Measurements from ENCODE around the gene ZBTB20.
"Not testable (repeated sequence)": the region's sequence is repeated elsewhere in the genome, so short reads cannot be mapped to it uniquely, and the experiment has no call there.

ZBTB20 gene

DNA sequence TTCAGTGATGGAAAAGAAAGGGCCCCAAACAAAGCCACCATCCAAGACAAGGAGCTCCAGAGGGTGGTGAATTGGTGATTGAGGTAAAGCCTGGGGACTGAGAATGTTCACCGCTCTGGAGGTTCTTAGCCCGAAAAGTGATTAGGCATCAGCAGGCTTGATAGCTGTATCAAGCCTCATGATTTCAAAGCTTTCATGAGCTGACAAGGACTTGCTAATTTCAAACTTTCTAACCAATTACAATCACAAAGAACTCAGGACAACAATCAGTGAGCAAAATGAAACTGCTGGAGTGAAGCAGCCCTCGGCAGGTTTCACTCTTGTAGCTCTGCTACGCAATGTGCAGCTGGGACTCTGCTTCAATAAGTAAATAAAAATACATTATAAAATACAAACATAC is 461.9 kb downstream of the ZBTB20 start:
- no peak overlapping the region for H3K4me3 ChIP-seq (ENCODE audit: low read length)
- TF ChIP-seq ZNF274 (IDR thresholded peaks at IDR 0.05; ENCODE audit: low read depth, low read length) = no peak

DNA sequence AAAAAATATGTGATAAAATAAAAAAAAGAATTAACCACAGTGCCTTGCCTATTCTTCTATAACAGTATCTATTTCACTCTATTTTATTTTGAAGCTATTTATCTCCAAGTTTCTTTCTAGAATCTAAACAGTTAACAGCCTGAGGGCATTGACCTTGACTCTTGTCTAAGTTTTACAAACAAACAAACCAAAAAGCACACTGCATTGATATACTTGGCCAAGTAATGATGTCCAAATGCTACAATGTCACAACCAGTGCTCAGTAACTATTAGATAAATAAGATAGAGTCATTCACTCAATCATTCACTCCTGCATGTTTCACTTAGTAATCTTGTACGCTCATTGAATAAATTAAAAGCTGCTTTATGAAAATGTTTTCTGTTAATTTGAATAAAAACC is 466.8 kb downstream of the ZBTB20 start:
- no peak overlapping the region for H3K4me3 ChIP-seq (ENCODE audit: low read length)
- no peak for TF ChIP-seq ZNF274 (IDR thresholded peaks at IDR 0.05; ENCODE audit: low read depth, low read length)

DNA sequence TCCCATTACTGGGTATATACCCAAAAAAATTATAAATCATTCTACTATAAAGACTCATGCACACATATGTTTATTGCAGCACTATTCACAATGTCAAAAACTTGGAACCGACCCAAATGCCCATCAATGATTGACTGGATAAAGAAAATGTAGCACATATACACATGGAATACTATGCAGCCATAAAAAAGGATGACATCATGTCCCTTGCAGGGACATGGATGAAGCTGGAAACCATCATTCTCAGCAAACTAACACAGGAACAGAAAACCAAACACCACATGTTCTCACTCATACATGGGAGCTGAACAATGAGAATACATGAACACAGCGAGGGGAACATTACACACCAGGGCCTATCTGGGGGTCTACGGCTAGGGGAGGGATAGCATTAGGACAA is 467.3 kb downstream of the ZBTB20 start:
- not testable (repeated sequence) for H3K4me3 ChIP-seq (ENCODE audit: low read length)

DNA sequence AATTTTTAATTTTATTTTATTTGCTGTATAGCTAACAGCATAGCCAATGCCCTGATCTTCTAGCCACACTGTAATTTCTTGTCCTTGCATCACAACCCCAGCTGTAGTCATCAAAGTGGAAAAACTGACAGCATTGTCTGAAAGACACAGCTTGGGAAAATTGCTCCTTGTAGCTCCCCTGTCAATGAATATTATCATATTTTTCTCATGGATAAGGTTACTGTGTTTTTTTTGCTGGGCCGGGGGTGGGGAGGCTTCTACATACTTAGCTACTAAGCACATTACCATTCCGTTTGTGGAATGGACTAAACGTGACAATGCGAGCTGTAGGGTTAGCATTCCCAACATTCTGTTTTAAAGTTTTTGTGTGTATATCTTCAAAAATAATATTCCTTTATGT is 472.0 kb downstream of the ZBTB20 start:
- TF ChIP-seq ZNF274 (IDR thresholded peaks at IDR 0.05; ENCODE audit: low read depth, low read length) = no peak
- no peak overlapping the region for H3K4me3 ChIP-seq (ENCODE audit: low read length)

DNA sequence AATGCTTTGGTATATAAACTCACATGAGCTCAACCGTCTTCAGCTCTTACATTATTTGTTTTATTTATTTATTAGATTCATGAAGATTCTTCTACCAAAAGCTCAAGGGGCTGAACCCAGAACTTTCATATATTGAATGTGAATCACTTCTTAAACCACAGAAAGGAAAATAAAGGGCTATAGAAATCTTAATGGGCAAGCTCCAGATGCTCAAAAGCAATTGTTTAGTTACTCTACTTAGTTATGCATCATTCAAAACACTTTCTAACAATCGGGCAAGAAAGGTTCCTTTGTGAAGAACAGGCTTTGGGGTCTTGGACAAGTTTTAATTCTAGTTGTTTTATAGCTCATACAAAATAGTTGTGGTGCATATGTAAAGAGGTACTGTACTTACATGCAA is 473.1 kb downstream of the ZBTB20 start:
- no peak for TF ChIP-seq ZNF274 (IDR thresholded peaks at IDR 0.05; ENCODE audit: low read depth, low read length)
- no peak overlapping the region for H3K4me3 ChIP-seq (ENCODE audit: low read length)

DNA sequence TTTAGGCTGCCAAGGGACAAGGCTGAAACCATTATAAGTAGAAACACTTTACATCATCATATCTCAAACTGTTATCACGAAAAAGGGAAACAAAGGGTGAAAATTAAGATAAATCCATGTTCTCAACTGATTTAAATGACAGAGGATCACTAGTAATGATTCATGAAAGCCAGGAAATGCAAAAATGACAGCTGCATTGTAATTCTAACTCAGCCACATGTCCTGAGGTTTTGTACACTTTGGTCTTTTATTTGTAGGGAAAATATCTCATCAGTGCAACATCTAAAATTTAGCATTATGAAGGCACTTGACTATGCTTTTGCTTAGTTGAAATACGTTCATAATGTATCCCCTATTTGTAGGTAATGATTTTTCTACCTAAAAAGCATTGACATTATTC is 473.6 kb downstream of the ZBTB20 start:
- no peak for TF ChIP-seq ZNF274 (IDR thresholded peaks at IDR 0.05; ENCODE audit: low read depth, low read length)
- H3K4me3 ChIP-seq (ENCODE audit: low read length) = no peak overlapping the region

DNA sequence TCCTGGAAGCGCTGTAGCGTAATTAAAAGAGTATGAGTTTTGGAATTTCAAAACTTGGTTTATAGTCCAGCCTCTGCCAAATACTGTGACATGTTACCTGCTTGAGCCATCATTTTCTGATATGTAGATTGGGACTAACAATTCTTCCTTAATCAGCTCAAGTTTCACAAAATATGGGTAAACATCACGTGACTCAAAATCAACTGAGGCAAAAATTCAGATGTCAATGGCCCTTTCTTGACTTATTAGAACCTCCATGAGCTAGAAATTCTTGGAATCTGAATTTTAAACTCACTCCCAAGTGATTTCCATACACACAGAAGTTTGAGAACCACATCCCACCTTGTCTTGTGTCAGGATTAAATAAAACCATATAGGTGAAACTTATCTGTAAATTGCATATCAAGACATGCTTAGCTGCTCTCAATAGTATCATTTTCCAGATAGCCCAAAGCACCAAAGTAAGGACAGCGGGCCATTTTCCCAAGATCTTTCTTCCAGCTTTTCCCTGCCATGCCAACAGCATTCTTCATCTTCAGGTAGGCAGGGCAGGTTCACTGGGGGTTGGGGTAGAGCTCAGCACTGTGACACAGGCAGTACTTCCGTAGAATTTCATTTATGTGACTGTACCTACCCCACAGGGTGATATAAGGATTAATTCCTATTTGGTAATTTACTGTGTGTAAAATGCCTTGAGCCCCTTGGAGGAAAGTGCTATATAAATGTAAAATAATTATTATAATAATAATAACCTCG is 474.2 kb downstream of the ZBTB20 start:
- TF ChIP-seq ZNF274 (IDR thresholded peaks at IDR 0.05; ENCODE audit: low read depth, low read length) = no peak

DNA sequence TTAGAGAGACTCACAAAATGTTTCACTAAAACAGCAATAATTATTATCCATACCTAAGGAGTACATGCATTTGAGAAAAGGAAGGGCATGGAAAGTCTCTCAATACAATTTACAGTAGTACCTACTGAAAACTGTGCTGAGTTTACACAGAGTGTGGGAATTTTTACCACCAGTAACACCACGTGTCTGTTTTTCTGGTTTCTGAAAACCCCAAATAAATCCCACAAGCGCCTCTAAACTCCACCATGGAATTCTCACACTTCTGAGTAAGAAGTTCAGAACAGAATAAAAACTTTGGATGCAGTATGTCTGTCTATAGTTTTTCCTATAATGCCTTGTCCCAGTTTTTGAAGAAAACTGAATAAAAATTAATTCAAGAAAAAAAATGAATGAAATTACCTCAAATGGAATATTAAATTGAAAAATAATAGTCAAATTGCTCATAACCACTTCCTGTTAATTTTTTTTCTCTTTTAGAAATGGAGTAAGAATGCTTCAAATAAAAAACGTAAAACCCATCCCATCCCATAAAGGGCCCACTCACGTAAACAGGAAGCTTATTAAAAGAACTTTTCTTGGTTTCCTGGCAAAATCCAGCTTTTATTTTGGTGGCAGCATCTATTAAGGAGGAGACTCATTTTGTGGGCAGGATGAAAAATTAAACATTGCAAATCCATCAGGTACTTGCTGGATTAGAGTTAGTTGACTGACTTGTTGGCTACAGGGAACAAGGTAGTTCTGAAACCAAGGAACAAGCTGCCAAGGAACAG is 475.2 kb downstream of the ZBTB20 start:
- H3K4me3 ChIP-seq (ENCODE audit: low read length) = no peak overlapping the region
- TF ChIP-seq ZNF274 (IDR thresholded peaks at IDR 0.05; ENCODE audit: low read depth, low read length) = no peak

More for the DNA sequence above, 474.2 kb downstream of the ZBTB20 start:
- no peak overlapping the region for H3K4me3 ChIP-seq (ENCODE audit: low read length)

DNA sequence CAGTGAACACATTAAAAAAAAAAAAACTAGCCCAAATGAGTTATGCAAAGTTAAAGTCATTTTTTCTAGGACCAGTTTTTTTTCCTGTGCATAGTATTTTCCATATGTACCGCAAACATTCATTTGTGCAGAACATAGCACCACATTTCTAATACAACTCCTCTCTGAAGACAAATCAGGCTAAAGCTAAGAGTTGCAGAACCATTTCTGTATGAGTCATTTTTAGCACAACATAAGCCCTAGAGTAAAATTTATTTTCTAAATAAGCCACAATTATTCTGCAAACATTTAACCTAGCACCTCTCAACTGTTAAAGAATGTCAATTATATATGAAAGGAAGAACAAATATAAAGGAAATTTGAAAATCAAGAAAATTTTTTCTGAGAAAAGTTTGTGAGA is 477.5 kb downstream of the ZBTB20 start:
- no peak overlapping the region for H3K4me3 ChIP-seq (ENCODE audit: low read length)
- no peak for TF ChIP-seq ZNF274 (IDR thresholded peaks at IDR 0.05; ENCODE audit: low read depth, low read length)

DNA sequence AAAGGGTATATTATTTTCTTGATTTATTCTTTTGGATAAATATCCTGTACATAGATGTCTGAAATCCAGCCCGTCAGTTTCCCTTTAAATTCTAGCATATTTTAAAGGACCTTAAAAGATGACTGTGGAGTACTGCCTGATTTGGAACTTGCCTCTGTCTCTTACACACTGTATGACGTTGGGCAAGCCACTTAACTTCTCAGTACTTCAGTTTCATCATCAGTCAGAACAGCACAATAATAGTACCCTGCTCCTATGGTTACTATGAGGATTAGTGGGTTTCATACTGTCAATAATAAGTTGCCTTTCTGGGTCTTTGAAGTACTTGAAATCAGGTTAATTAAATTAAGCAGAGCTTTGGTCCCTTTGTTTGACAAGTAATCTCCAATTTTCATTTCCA is 479.0 kb downstream of the ZBTB20 start:
- no peak for TF ChIP-seq ZNF274 (IDR thresholded peaks at IDR 0.05; ENCODE audit: low read depth, low read length)
- H3K4me3 ChIP-seq (ENCODE audit: low read length) = no peak overlapping the region

DNA sequence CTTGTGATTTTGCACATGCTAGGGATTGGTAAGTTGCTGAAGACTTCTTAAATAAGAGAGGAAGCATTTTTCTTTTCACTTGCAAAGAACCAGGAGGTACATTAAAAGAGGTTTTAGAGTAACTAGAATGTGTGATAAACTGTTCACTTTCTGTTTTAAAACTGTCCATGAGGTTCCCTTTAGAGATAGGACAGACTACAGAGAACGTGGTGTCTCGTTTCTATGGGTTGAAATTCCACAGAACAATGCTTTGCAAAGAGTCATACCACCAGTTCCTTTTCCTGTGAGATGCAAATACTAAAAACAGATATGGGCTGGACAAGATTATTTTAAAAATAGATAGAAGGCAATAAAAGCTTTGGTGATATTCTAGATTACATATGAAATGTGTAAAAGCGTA is 480.5 kb downstream of the ZBTB20 start:
- TF ChIP-seq ZNF274 (IDR thresholded peaks at IDR 0.05; ENCODE audit: low read depth, low read length) = no peak
- no peak overlapping the region for H3K4me3 ChIP-seq (ENCODE audit: low read length)

DNA sequence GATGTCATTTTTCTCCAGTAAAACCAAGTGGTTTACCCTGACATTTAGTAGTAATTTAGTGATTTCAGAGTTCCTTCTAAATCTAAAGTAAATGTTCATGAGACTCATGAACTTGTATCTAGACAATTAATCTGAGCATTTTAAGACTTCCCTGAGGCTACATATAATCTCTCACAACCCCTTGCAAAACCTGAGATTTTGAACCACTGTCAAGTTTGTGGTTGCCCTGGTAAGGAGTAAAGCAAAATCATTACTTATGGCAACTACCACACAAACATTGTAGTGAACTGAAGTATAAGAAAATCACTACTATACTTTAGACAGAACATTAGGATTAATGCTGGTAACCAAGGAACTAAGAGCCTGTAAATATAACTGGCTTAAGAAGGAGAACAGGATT is 483.1 kb downstream of the ZBTB20 start:
- no peak for TF ChIP-seq ZNF274 (IDR thresholded peaks at IDR 0.05; ENCODE audit: low read depth, low read length)
- H3K4me3 ChIP-seq (ENCODE audit: low read length) = no peak overlapping the region

DNA sequence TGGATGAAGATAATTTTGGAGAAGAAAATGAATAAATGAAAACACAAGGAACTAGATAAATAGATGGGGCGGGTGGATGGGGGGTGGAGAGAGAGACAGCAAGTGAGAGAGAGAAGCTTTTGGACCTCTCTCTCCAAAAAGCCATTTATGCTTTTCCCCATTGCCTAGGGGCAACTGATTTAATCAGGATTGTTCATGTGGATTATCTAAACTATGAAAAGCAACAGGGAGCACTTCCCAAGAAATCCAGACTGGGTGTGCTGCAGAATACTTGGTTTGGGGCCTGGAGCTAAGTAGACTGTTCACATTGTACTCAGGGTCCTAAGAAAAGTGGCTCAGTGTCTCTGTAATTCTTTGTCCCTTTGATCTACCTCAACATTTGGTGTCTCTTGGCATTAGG is 486.3 kb downstream of the ZBTB20 start:
- no peak overlapping the region for H3K4me3 ChIP-seq (ENCODE audit: low read length)
- TF ChIP-seq ZNF274 (IDR thresholded peaks at IDR 0.05; ENCODE audit: low read depth, low read length) = no peak

DNA sequence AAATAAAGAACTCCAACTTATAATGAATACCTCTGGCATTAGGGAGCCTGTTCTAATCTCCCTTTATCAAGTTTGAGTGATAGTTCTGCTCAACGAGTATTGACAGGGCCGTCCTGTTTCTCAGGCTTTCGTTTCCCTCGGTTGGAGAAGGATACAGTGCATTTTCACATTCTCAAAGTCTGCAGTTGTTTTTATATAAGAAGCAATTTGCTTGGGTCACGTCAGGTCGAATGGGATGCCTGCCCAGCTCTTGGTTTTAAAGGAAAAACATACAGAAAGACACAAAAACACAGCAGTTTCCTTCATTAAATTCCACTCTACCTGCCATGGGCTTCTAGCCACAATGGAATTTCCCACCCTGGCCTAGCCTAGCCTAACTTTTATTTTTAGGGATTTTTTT is 487.0 kb downstream of the ZBTB20 start:
- no peak overlapping the region for H3K4me3 ChIP-seq (ENCODE audit: low read length)
- no peak for TF ChIP-seq ZNF274 (IDR thresholded peaks at IDR 0.05; ENCODE audit: low read depth, low read length)

Measured in GM08714 (cell line).